HCT116 (cell line): ENCODE measurements around the gene KDM1B. TPM values are rescaled to one million over a fixed set of nuclear protein-coding genes. Genes with fewer than 3 reads are reported as not detected.

ENCODE experiments used
- ATAC-seq: fragments of 200-7000 bp; cut with Tn5 transposase; 2 replicates; pipeline ENCODE4 v1.9.1; 2020; ENCODE audit warnings: mild to moderate bottlenecking, moderate library complexity
- BruUV-seq: library from RNA; stranded (reverse); fragments of 400-500 nt; replicated peaks from 2 replicates; lab custom pipeline; 2021; lab: Mats Ljungman, UMichigan
- CTCF ChIA-PET: fragments of 300-600 bp; sonication (Branson Sonifier 250); formaldehyde crosslinking; loops from one replicate; lab custom pipeline; 2021; ENCODE audit warnings: antibody characterized with exemption; lab: Charles Lee
- POLR2A ChIA-PET: fragments of 300-600, 350-600 bp; sonication (Branson Sonifier 250); formaldehyde crosslinking; loops from one replicate; lab custom pipeline; 2021; ENCODE audit warnings: antibody characterized with exemption; lab: Charles Lee
- RAD21 ChIA-PET, 2 experiments: fragments of 300-600 bp; sonication (Branson Sonifier 250); formaldehyde crosslinking; loops; one replicate each; lab custom pipeline; 2023; ENCODE audit warnings: low total read pairs in 2 of 2; ENCODE audit not compliant: uncharacterized antibody in 2 of 2, unreplicated experiment in 2 of 2, low non-redundant PET in 1 of 2; lab: Charles Lee
- DNase-seq: peaks from one replicate; pipeline ENCODE4 v3.0.0-alpha.2; 2010; ENCODE audit warnings: low read depth, low spot score
- H2AFZ ChIP-seq: fragments of 200-600 bp; shearing (Covaris generic), sonication (generic); 2 replicates; pipeline ENCODE4 v1.6.1; 2017; ENCODE audit warnings: low read depth, mixed run types, mixed read lengths, antibody characterized with exemption, low read length; ENCODE audit not compliant: poor library complexity, severe bottlenecking
- H3K27ac ChIP-seq: 2 replicates; pipeline ENCODE4 v1.5.1; 2012; ENCODE audit warnings: low read depth, low read length
- H3K27me3 ChIP-seq: fragments of 200-600 bp; sonication (generic); 2 replicates; pipeline ENCODE4 v1.6.1; 2016; ENCODE audit warnings: mixed run types, low read length, mixed read lengths; ENCODE audit not compliant: insufficient read depth
- H3K36me3 ChIP-seq, 2 experiments: fragments of 200-500 bp in 1 of 2; fragments of 200-600 bp in 1 of 2; sonication (Bioruptor generic) in 1 of 2; sonication (generic) in 1 of 2; 2 replicates each; pipeline versions ENCODE4 v1.5.1 to v1.6.1; 2014 to 2016; ENCODE audit warnings: low read length in 2 of 2, inconsistent platforms in 1 of 2, mixed read lengths in 1 of 2, mixed run types in 1 of 2; ENCODE audit not compliant: insufficient read depth in 2 of 2, control insufficient read depth in 1 of 2
- H3K4me1 ChIP-seq, 2 experiments: fragments of 200-600 bp in 1 of 2; sonication (generic) in 1 of 2; 2 replicates each; pipeline versions ENCODE4 v1.5.1 to v1.6.1; 2012 to 2017; ENCODE audit warnings: low read length in 2 of 2, inconsistent platforms in 1 of 2, mild to moderate bottlenecking in 1 of 2, mixed read lengths in 1 of 2, mixed run types in 1 of 2, moderate library complexity in 1 of 2; ENCODE audit not compliant: insufficient read depth in 2 of 2, control insufficient read depth in 1 of 2
- H3K4me2 ChIP-seq: fragments of 200-600 bp; sonication (generic); 2 replicates; pipeline ENCODE4 v1.6.1; 2017; ENCODE audit warnings: mixed run types, low read length, mixed read lengths
- H3K4me3 ChIP-seq, 2 experiments: fragments of 200-600 bp in 1 of 2; sonication (generic) in 1 of 2; replicated peaks in 1 of 2; 2 replicates each; pipeline ENCODE4 v1.5.1; 2011 to 2016; ENCODE audit warnings: low read length in 2 of 2, control low read depth in 1 of 2, low read depth in 1 of 2, mild to moderate bottlenecking in 1 of 2, mixed read lengths in 1 of 2, mixed run types in 1 of 2
- H3K79me2 ChIP-seq: fragments of 200-600 bp; sonication (generic); 2 replicates; pipeline ENCODE4 v1.6.1; 2017; ENCODE audit warnings: mild to moderate bottlenecking, mixed run types, low read length, moderate library complexity, mixed read lengths; ENCODE audit not compliant: insufficient read depth
- H3K9ac ChIP-seq: fragments of 200-600 bp; sonication (generic); 2 replicates; pipeline ENCODE4 v1.6.1; 2016; ENCODE audit warnings: low read length, mixed read lengths
- H3K9me2 ChIP-seq: fragments of 200-600 bp; sonication (generic), shearing (Covaris generic); 2 replicates; pipeline ENCODE4 v1.6.1; 2017; ENCODE audit warnings: mixed run types, mild to moderate bottlenecking, moderate library complexity; ENCODE audit not compliant: insufficient read depth
- H3K9me3 ChIP-seq, 2 experiments: fragments of 200-500 bp in 1 of 2; fragments of 200-600 bp in 1 of 2; sonication (Bioruptor generic) in 1 of 2; sonication (generic) in 1 of 2; 2 replicates each; pipeline ENCODE4 v1.6.1; 2014 to 2017; ENCODE audit warnings: low read length in 2 of 2, mixed read lengths in 2 of 2, inconsistent platforms in 1 of 2, low read depth in 1 of 2, mild to moderate bottlenecking in 1 of 2, mixed run types in 1 of 2, moderate library complexity in 1 of 2; ENCODE audit not compliant: control insufficient read depth in 1 of 2, insufficient read depth in 1 of 2
- H4K20me1 ChIP-seq: fragments of 200-600 bp; sonication (generic), shearing (Covaris generic); 2 replicates; pipeline ENCODE4 v1.6.1; 2017; ENCODE audit warnings: mixed run types, mild to moderate bottlenecking, moderate library complexity; ENCODE audit not compliant: insufficient read depth
- CEBPB ChIP-seq: IDR thresholded peaks from 2 replicates; pipeline ENCODE4 v1.6.1; 2012; ENCODE audit warnings: low read depth
- POLR2AphosphoS5 ChIP-seq: IDR thresholded peaks from 2 replicates; pipeline ENCODE4 v1.6.1; 2011; ENCODE audit warnings: mild to moderate bottlenecking, low read depth, low read length, moderate library complexity
- SIN3A ChIP-seq: IDR thresholded peaks from 2 replicates; pipeline ENCODE4 v1.6.1; 2012; ENCODE audit warnings: low read depth
- SRF ChIP-seq: IDR thresholded peaks from 2 replicates; pipeline ENCODE4 v1.6.1; 2012; ENCODE audit warnings: low read depth
- intact Hi-C: fragments of 100-400 bp; cut with micrococcal nuclease; formaldehyde crosslinking; loops from 2 replicates; pipeline ENCODE4 v1.10.0; 2022
- total RNA-seq: library from RNA; stranded (reverse); gene quantifications from one replicate; pipeline ENCODE4 v1.2.1, GENCODE V29; 2021; ENCODE audit not compliant: unreplicated experiment
- TF ChIP-seq, protein P1 (sequence below): IDR thresholded peaks from 2 replicates; pipeline ENCODE4 v1.6.1; 2011; ENCODE audit warnings: mild to moderate bottlenecking, low read length, moderate library complexity; ENCODE audit not compliant: insufficient replicate concordance; ENCODE audit errors: extremely low read depth

Gene KDM1B
- total RNA-seq, 1 experiment from 2014 or later, result 24.5 TPM

GRCh38 chr6:18265787-18266522 lies 110.7 kb downstream of the KDM1B start:
- H2AFZ ChIP-seq, result no peak overlapping the region
- no peak overlapping the region for H3K4me3 ChIP-seq
- ATAC-seq (no peak), DNase-seq (no peak)
- H3K4me2 ChIP-seq, result peak overlapping the region; percentile 81
- no TSS peak for BruUV-seq
- H3K79me2 ChIP-seq, result peaks cover 32% of the 10 kb centered on the region
- no peaks in the 10 kb centered on the region for H3K27me3 ChIP-seq
- H3K9me3 ChIP-seq, result no peaks in the 10 kb centered on the region
- H3K9ac ChIP-seq, result peak overlapping the region; percentile 99; the same call in 1 of the 2 replicates
- ChIA-PET CTCF (no interaction called here), RAD21 (no interaction called here), POLR2A (interaction anchor here (1.1 kb wide), 1 partner anchor 9 kb away, joined by 5 read pairs; no protein-coding TSS in a partner anchor)
- H3K9me2 ChIP-seq, result no peaks in the 10 kb centered on the region
- peaks cover 19 to 42% of the 10 kb centered on the region in 2 experiments for H3K4me1 ChIP-seq
- no peak overlapping the region; the same call in 1 of the 2 replicates for H3K27ac ChIP-seq
- intact Hi-C loops, result no loop called here
- H4K20me1 ChIP-seq, result peaks cover 7% of the 10 kb centered on the region; the same call in 1 of the 2 replicates
- H3K36me3 ChIP-seq, result peaks cover 2 to 10% of the 10 kb centered on the region in 2 experiments; a peak in 2 of 4 replicates
- no peak for TF ChIP-seq SIN3A
- TF ChIP-seq POLR2AphosphoS5, result peak; percentile 17; the same call in 1 of the 2 replicates

GRCh38 chr6:18266523-18266912 lies 111.3 kb downstream of the KDM1B start:
- peaks cover 14 to 36% of the 10 kb centered on the region in 2 experiments; a peak in 3 of 4 replicates for H3K4me1 ChIP-seq
- H3K27me3 ChIP-seq, result no peaks in the 10 kb centered on the region
- no peak overlapping the region for H3K4me3 ChIP-seq
- intact Hi-C loops, result no loop called here
- H3K36me3 ChIP-seq, result peaks cover 2 to 7% of the 10 kb centered on the region in 2 experiments; a peak in 2 of 4 replicates
- H4K20me1 ChIP-seq, result peaks cover 7% of the 10 kb centered on the region; the same call in 1 of the 2 replicates
- BruUV-seq, result no TSS peak
- DNase-seq (no peak), ATAC-seq (no peak)
- H3K27ac ChIP-seq, result no peak overlapping the region
- H3K9me3 ChIP-seq, result no peaks in the 10 kb centered on the region
- ChIA-PET CTCF (no interaction called here), RAD21 (no interaction called here), POLR2A (no interaction called here)
- TF ChIP-seq, protein P1, sequence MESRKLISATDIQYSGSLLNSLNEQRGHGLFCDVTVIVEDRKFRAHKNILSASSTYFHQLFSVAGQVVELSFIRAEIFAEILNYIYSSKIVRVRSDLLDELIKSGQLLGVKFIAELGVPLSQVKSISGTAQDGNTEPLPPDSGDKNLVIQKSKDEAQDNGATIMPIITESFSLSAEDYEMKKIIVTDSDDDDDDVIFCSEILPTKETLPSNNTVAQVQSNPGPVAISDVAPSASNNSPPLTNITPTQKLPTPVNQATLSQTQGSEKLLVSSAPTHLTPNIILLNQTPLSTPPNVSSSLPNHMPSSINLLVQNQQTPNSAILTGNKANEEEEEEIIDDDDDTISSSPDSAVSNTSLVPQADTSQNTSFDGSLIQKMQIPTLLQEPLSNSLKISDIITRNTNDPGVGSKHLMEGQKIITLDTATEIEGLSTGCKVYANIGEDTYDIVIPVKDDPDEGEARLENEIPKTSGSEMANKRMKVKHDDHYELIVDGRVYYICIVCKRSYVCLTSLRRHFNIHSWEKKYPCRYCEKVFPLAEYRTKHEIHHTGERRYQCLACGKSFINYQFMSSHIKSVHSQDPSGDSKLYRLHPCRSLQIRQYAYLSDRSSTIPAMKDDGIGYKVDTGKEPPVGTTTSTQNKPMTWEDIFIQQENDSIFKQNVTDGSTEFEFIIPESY, result no peak
- no peak for TF ChIP-seq POLR2AphosphoS5
- no peak for TF ChIP-seq CEBPB
- TF ChIP-seq SRF, result no peak
- peaks cover 26% of the 10 kb centered on the region for H3K79me2 ChIP-seq
- H3K9me2 ChIP-seq, result no peaks in the 10 kb centered on the region; the same call in 1 of the 2 replicates
- no peak overlapping the region for H3K9ac ChIP-seq
- H3K4me2 ChIP-seq, result no peak overlapping the region
- H2AFZ ChIP-seq, result no peak overlapping the region
